C4-2B (cell line): ENCODE measurements around the gene NDUFS5.
"Not testable (repeated sequence)": the region's sequence is repeated elsewhere in the genome, so short reads cannot be mapped to it uniquely, and the experiment has no call there.

Experiments
- H3K27ac ChIP-seq: fragments of 450-650 bp; 2 replicates; pipeline ENCODE4 v1.5.1; 2017
- CTCF ChIP-seq: fragments of 450-650 bp; conservative IDR thresholded peaks from 2 replicates; pipeline ENCODE4 v1.5.1; 2017; ENCODE audit warnings: mild to moderate bottlenecking
- ZFX ChIP-seq: fragments of 450-650 bp; IDR thresholded peaks from 2 replicates; pipeline ENCODE4 v1.6.1; 2017

NDUFS5 gene

GRCh38 chr1:39006287-39006686, 19.9 kb upstream of the NDUFS5 start:
- no peak overlapping the region for H3K27ac ChIP-seq
- TF ChIP-seq ZFX: no peak
- no peak for TF ChIP-seq CTCF

- no peak for TF ChIP-seq ZFX
- TF ChIP-seq CTCF: no peak
- no peak overlapping the region for H3K27ac ChIP-seq
Measured at GRCh38 chr1:39006726-39007645, 19.2 kb upstream of the NDUFS5 start.

GRCh38 chr1:39014956-39015355, 11.2 kb upstream of the NDUFS5 start:
- not testable (repeated sequence) for H3K27ac ChIP-seq

- TF ChIP-seq CTCF (no peak), ZFX (no peak)
- no peak overlapping the region for H3K27ac ChIP-seq
Measured at GRCh38 chr1:39016604-39017171, 9.5 kb upstream of the NDUFS5 start.

- H3K27ac ChIP-seq: no peak overlapping the region
- TF ChIP-seq CTCF (no peak), ZFX (no peak)
Measured at GRCh38 chr1:39017266-39017665, 8.9 kb upstream of the NDUFS5 start.

- not testable (repeated sequence) for H3K27ac ChIP-seq
Measured at GRCh38 chr1:39020494-39020893, 5.7 kb upstream of the NDUFS5 start.

- TF ChIP-seq ZFX (no peak), CTCF (no peak)
- H3K27ac ChIP-seq: no peak overlapping the region
Measured at GRCh38 chr1:39021426-39021825, 4.7 kb upstream of the NDUFS5 start.

GRCh38 chr1:39023140-39023539, 3.0 kb upstream of the NDUFS5 start:
- no peak for TF ChIP-seq CTCF
- no peak for TF ChIP-seq ZFX
- H3K27ac ChIP-seq: no peak overlapping the region
